PC-3 (cell line): ENCODE measurements around the gene RASD2.

Experiments used
- CTCF ChIP-seq: fragments of 300-600 bp; sonication (generic); conservative IDR thresholded peaks from 2 replicates; pipeline ENCODE4 v1.5.1; 2017; ENCODE audit warnings: antibody characterized with exemption, low read depth, mild to moderate bottlenecking, low read length
- EZH2 ChIP-seq: fragments of 300-600 bp; sonication (generic); IDR thresholded peaks from one replicate; pipeline ENCODE4 v1.6.1; 2017; ENCODE audit warnings: antibody characterized with exemption, mild to moderate bottlenecking, low read length; ENCODE audit not compliant: unreplicated experiment
- EZH2phosphoT487 ChIP-seq: fragments of 300-600 bp; sonication (generic); IDR thresholded peaks from 2 replicates; pipeline ENCODE4 v1.6.1; 2018; ENCODE audit warnings: mild to moderate bottlenecking, antibody characterized with exemption, low read length, borderline replicate concordance

GRCh38 chr22:35564975-35565867, 24.6 kb downstream of the RASD2 start:
- no peak for TF ChIP-seq CTCF
- TF ChIP-seq EZH2phosphoT487, result no peak
- no peak for TF ChIP-seq EZH2
